H1 (cell line): ENCODE measurements around the gene MLLT6. TPM values are rescaled to one million over a fixed set of nuclear protein-coding genes. Genes with fewer than 3 reads are reported as not detected.

Experiments used
- CTCF ChIA-PET: fragments of 300-600 bp; sonication (Branson Sonifier 250); formaldehyde crosslinking; loops from one replicate; lab custom pipeline; 2021; ENCODE audit not compliant: partially characterized antibody; lab: Charles Lee
- POLR2A ChIA-PET: fragments of 300-600 bp; sonication (Branson Sonifier 250); formaldehyde crosslinking; loops from one replicate; lab custom pipeline; 2021; ENCODE audit warnings: inconsistent platforms; ENCODE audit not compliant: partially characterized antibody; lab: Charles Lee
- DNase-seq, 2 experiments: peaks; one replicate each; pipeline versions ENCODE4 v3.0.0 to v3.0.0-alpha.2; 2010 to 2022; ENCODE audit warnings: low spot score in 2 of 2, low read depth in 1 of 2, mixed read lengths in 1 of 2
- FAIRE-seq: peaks from 2 replicates; lab custom pipeline; 2011; peaks lifted over from hg19 to GRCh38; lab: Jason Lieb, UNC
- H2AFZ ChIP-seq: 2 replicates; pipeline ENCODE4 v1.8.1; 2012; ENCODE audit warnings: low read length, inconsistent platforms
- H2AK5ac ChIP-seq: 2 replicates; pipeline ENCODE4 v1.6.1; 2013; ENCODE audit warnings: low read depth, low read length
- H2BK120ac ChIP-seq: replicated peaks from 2 replicates; pipeline ENCODE3; 2013; ENCODE audit warnings: low read depth, low read length, inconsistent platforms
- H2BK12ac ChIP-seq: 2 replicates; pipeline ENCODE4 v1.6.1; 2013; ENCODE audit warnings: low read depth, low read length
- H2BK15ac ChIP-seq: 2 replicates; pipeline ENCODE4 v1.6.1; 2013; ENCODE audit warnings: low read length
- H2BK20ac ChIP-seq: 2 replicates; pipeline ENCODE4 v1.6.1; 2013; ENCODE audit warnings: low read length
- H2BK5ac ChIP-seq: 2 replicates; pipeline ENCODE4 v1.6.1; 2013; ENCODE audit warnings: low read depth, low read length
- H3K14ac ChIP-seq: 2 replicates; pipeline ENCODE4 v1.6.1; 2013; ENCODE audit warnings: inconsistent platforms; ENCODE audit not compliant: insufficient read length
- H3K18ac ChIP-seq: 2 replicates; pipeline ENCODE4 v1.6.1; 2013; ENCODE audit warnings: low read length; ENCODE audit errors: extremely low read depth
- H3K23ac ChIP-seq: 2 replicates; pipeline ENCODE4 v1.6.1; 2013; ENCODE audit warnings: inconsistent platforms; ENCODE audit not compliant: insufficient read length
- H3K23me2 ChIP-seq: 2 replicates; pipeline ENCODE4 v1.6.1; 2013; ENCODE audit warnings: low read depth, low read length
- H3K27ac ChIP-seq: 2 replicates; pipeline ENCODE4 v1.6.1; 2011; ENCODE audit warnings: low read depth, low read length, inconsistent platforms
- H3K27me3 ChIP-seq, 4 experiments: replicated peaks in 1 of 4; 1 replicate in 1 of 4; 2 replicates in 3 of 4; pipeline versions ENCODE4 v1.6.1 to v1.8.1; 2011 to 2013; ENCODE audit warnings: low read length in 3 of 4, mild to moderate bottlenecking in 3 of 4, inconsistent platforms in 2 of 4, mixed read lengths in 2 of 4, moderate library complexity in 1 of 4; ENCODE audit not compliant: control insufficient read depth in 3 of 4, insufficient read depth in 3 of 4; ENCODE audit errors: extremely low read depth in 1 of 4
- H3K36me3 ChIP-seq, 4 experiments: 2 replicates each; pipeline versions ENCODE4 v1.6.1 to v1.8.1; 2011 to 2013; ENCODE audit warnings: mild to moderate bottlenecking in 4 of 4, low read length in 3 of 4, moderate library complexity in 2 of 4, control low read depth in 1 of 4, inconsistent platforms in 1 of 4; ENCODE audit not compliant: insufficient read depth in 4 of 4, control insufficient read depth in 2 of 4
- H3K4ac ChIP-seq: replicated peaks from 2 replicates; pipeline ENCODE3; 2013; ENCODE audit warnings: low read length, low read depth, mixed read lengths, inconsistent platforms; ENCODE audit not compliant: insufficient read length
- H3K4me1 ChIP-seq, 4 experiments: replicated peaks in 1 of 4; 1 replicate in 1 of 4; 2 replicates in 3 of 4; pipeline versions ENCODE4 v1.6.1 to v1.8.1; 2011 to 2013; ENCODE audit warnings: low read length in 3 of 4, inconsistent platforms in 2 of 4, mixed read lengths in 1 of 4; ENCODE audit not compliant: insufficient read depth in 4 of 4, control insufficient read depth in 3 of 4
- H3K4me2 ChIP-seq, 2 experiments: 2 replicates each; pipeline versions ENCODE4 v1.6.1 to v1.8.1; 2011 to 2013; ENCODE audit warnings: low read depth in 2 of 2, low read length in 2 of 2, control low read depth in 1 of 2, inconsistent platforms in 1 of 2, mild to moderate bottlenecking in 1 of 2; ENCODE audit not compliant: insufficient read depth in 1 of 2
- H3K4me3 ChIP-seq, 4 experiments: fragments of 200-600, 300-600 bp in 1 of 4; sonication (generic), shearing (Covaris generic), sonication (Bioruptor Twin) in 1 of 4; 2 replicates each; pipeline versions ENCODE4 v1.5.1 to v1.8.1; 2011 to 2016; ENCODE audit warnings: low read length in 4 of 4, low read depth in 3 of 4, control low read depth in 2 of 4, inconsistent platforms in 2 of 4, mild to moderate bottlenecking in 2 of 4, mixed read lengths in 1 of 4, moderate library complexity in 1 of 4; ENCODE audit not compliant: insufficient read depth in 2 of 4; ENCODE audit errors: extremely low read depth in 1 of 4
- H3K56ac ChIP-seq: replicated peaks from 2 replicates; pipeline ENCODE3; 2013; ENCODE audit warnings: low read depth, mild to moderate bottlenecking, mixed read lengths, low read length, inconsistent platforms; ENCODE audit not compliant: insufficient read length
- H3K79me1 ChIP-seq: 2 replicates; pipeline ENCODE4 v1.6.1; 2013; ENCODE audit warnings: low read depth, low read length, control low read depth
- H3K79me2 ChIP-seq, 2 experiments: 2 replicates each; pipeline versions ENCODE4 v1.6.1 to v1.8.1; 2012 to 2013; ENCODE audit warnings: low read length in 2 of 2, mild to moderate bottlenecking in 2 of 2, inconsistent platforms in 1 of 2; ENCODE audit not compliant: insufficient read depth in 2 of 2, control insufficient read depth in 1 of 2
- H3K9ac ChIP-seq, 4 experiments: replicated peaks in 1 of 4; 1 replicate in 1 of 4; 2 replicates in 3 of 4; pipeline versions ENCODE4 v1.6.1 to v1.8.1; 2011 to 2013; ENCODE audit warnings: low read depth in 3 of 4, low read length in 3 of 4, control low read depth in 2 of 4, mild to moderate bottlenecking in 2 of 4, moderate library complexity in 2 of 4, inconsistent platforms in 1 of 4; ENCODE audit errors: extremely low read depth in 1 of 4
- H3K9me3 ChIP-seq, 2 experiments: 2 replicates each; pipeline versions ENCODE4 v1.6.1 to v1.8.1; 2012 to 2013; ENCODE audit warnings: mild to moderate bottlenecking in 2 of 2, moderate library complexity in 2 of 2, control low read depth in 1 of 2, inconsistent platforms in 1 of 2, low read depth in 1 of 2, low read length in 1 of 2, mixed read lengths in 1 of 2; ENCODE audit not compliant: insufficient read depth in 2 of 2
- H4K20me1 ChIP-seq, 2 experiments: replicated peaks in 1 of 2; 2 replicates each; pipeline versions ENCODE3 to v1.8.1; 2011 to 2013; ENCODE audit warnings: inconsistent platforms in 2 of 2, low read length in 2 of 2, mild to moderate bottlenecking in 1 of 2; ENCODE audit not compliant: insufficient read depth in 2 of 2, control insufficient read depth in 1 of 2
- H4K5ac ChIP-seq: 2 replicates; pipeline ENCODE4 v1.6.1; 2013; ENCODE audit warnings: low read length, low read depth, mixed read lengths, inconsistent platforms; ENCODE audit not compliant: insufficient read length
- H4K8ac ChIP-seq: 2 replicates; pipeline ENCODE4 v1.8.0; 2013; ENCODE audit warnings: mild to moderate bottlenecking, moderate library complexity, low read length, inconsistent platforms; ENCODE audit not compliant: insufficient read depth; ENCODE audit errors: extremely low read depth
- H4K91ac ChIP-seq: replicated peaks from 2 replicates; pipeline ENCODE3; 2013; ENCODE audit warnings: low read length, mixed read lengths, inconsistent platforms; ENCODE audit not compliant: insufficient read length
- EGR1 ChIP-seq: IDR thresholded peaks from 2 replicates; pipeline ENCODE4 v1.6.1; 2011; ENCODE audit warnings: low read depth, low read length, borderline replicate concordance
- EP300 ChIP-seq, 2 experiments: IDR thresholded peaks; 1 replicate in 1 of 2; 2 replicates in 1 of 2; pipeline ENCODE4 v1.6.1; 2011 to 2012; ENCODE audit warnings: low read depth in 2 of 2, low read length in 2 of 2, mild to moderate bottlenecking in 2 of 2, borderline replicate concordance in 1 of 2, inconsistent platforms in 1 of 2, moderate library complexity in 1 of 2
- HDAC6 ChIP-seq: IDR thresholded peaks from one replicate; pipeline ENCODE4 v1.7.1; 2012; ENCODE audit warnings: low read depth, mild to moderate bottlenecking, inconsistent platforms, low read length, moderate library complexity
- KDM5A ChIP-seq: fragments of 200-600 bp; IDR thresholded peaks from 2 replicates; pipeline ENCODE4 v1.7.1; 2012; ENCODE audit warnings: mild to moderate bottlenecking, low read length, inconsistent platforms, mixed read lengths
- RNF2 ChIP-seq: fragments of 200-900, 300-1000 bp; sonication (generic); IDR thresholded peaks from 2 replicates; pipeline ENCODE4 v1.7.1; 2016; ENCODE audit warnings: borderline replicate concordance, low read depth, mild to moderate bottlenecking, antibody characterized with exemption, low read length; ENCODE audit not compliant: poor library complexity, severe bottlenecking; ENCODE audit errors: missing control alignments
- RXRA ChIP-seq: IDR thresholded peaks from 2 replicates; pipeline ENCODE4 v1.6.1; 2011; ENCODE audit warnings: low read depth, mild to moderate bottlenecking, low read length, moderate library complexity; ENCODE audit not compliant: insufficient read depth
- SIN3A ChIP-seq, 2 experiments: IDR thresholded peaks in 1 of 2; conservative IDR thresholded peaks in 1 of 2; 2 replicates each; pipeline ENCODE4 v1.6.1; 2011 to 2012; ENCODE audit warnings: low read length in 2 of 2, improper control_type of control experiment in 1 of 2, low read depth in 1 of 2, mild to moderate bottlenecking in 1 of 2
- SIRT6 ChIP-seq: IDR thresholded peaks from one replicate; pipeline ENCODE4 v1.7.1; 2012; ENCODE audit warnings: low read length, inconsistent platforms
- SP1 ChIP-seq: IDR thresholded peaks from 2 replicates; pipeline ENCODE4 v1.6.1; 2011; ENCODE audit warnings: low read depth, low read length
- SUZ12 ChIP-seq: fragments of 200-600 bp; sonication (generic); IDR thresholded peaks from 2 replicates; pipeline ENCODE4 v1.6.1; 2012; ENCODE audit warnings: mild to moderate bottlenecking, inconsistent platforms, low read length, moderate library complexity, mixed read lengths
- TCF12 ChIP-seq: IDR thresholded peaks from 2 replicates; pipeline ENCODE4 v1.6.1; 2011; ENCODE audit warnings: low read depth, mild to moderate bottlenecking, low read length
- USF2 ChIP-seq: IDR thresholded peaks from 2 replicates; pipeline ENCODE4 v1.6.1; 2011; ENCODE audit warnings: low read length, improper control_type of control experiment
- WGBS, 2 experiments: shearing (Covaris generic) in 1 of 2; methylation state at CpG; one replicate each; pipeline versions ENCODE4 v1.1.6 to v1.1.7; 2013 to 2015; ENCODE audit warnings: low lambda C conversion rate in 2 of 2, mixed read lengths in 2 of 2, inconsistent platforms in 1 of 2, low coverage in 1 of 2, missing lambda C conversion rate in 1 of 2; ENCODE audit not compliant: insufficient replicate concordance in 2 of 2, insufficient coverage in 1 of 2, insufficient read length in 1 of 2; ENCODE audit errors: extremely low coverage in 1 of 2, missing lambda C conversion rate in 1 of 2; 5-methylcytosine and 5-hydroxymethylcytosine counted together
- polyA plus RNA-seq, 7 experiments: library from polyadenylated mRNA; depleted of rRNA in 3 of 7; stranded (reverse) in 5 of 7; unstranded in 2 of 7; fragments of >200 nt in 5 of 7; fragments of 200-250 nt in 2 of 7; gene quantifications; 1 replicate in 5 of 7; 2 replicates in 1 of 7; 4 replicates in 1 of 7; pipeline versions ENCODE4 v1.2.1 to v1.2.3, GENCODE V29; 2011 to 2013; ENCODE audit warnings: missing spikeins in 2 of 7, mixed read lengths in 2 of 7
- total RNA-seq: library from RNA; stranded (reverse); fragmentation: NEBNext Ultra II Directional; extraction: Animal tissue kit (Norgen Biotek cat#: 25700); gene quantifications from 2 replicates; pipeline ENCODE4 v1.2.1, GENCODE V29; 2021

MLLT6 gene
- total and polyA plus RNA-seq, 2 of the 8 experiments (the other 6 are each of a cell fraction or from before 2014, with no cell fraction given): 6.5 to 8.0 TPM

- Histone ChIP-seq H4K8ac (no peak overlapping the region), H3K4me1 (no peaks in the 10 kb centered on the region), H2BK120ac (no peak overlapping the region), H4K91ac (no peak overlapping the region), H4K20me1 (peaks cover 0 to 4% of the 10 kb centered on the region in 2 experiments), H3K4me2 (no peak overlapping the region), H3K23ac (no peak overlapping the region), H3K9ac (no peak overlapping the region), H3K79me1 (no peaks in the 10 kb centered on the region), H3K27me3 (no peaks in the 10 kb centered on the region), H3K4ac (no peak overlapping the region), H2AK5ac (no peak overlapping the region), H2BK15ac (no peak overlapping the region), H3K36me3 (peaks cover 22 to 43% (median 40%) of the 10 kb centered on the region in 4 experiments), H2BK20ac (no peak overlapping the region), H3K23me2 (no peaks in the 10 kb centered on the region), H3K18ac (no peak overlapping the region), H3K56ac (no peak overlapping the region), H2BK5ac (no peak overlapping the region), H2AFZ (no peak overlapping the region), H4K5ac (no peak overlapping the region), H3K9me3 (no peaks in the 10 kb centered on the region), H3K14ac (no peak overlapping the region), H3K79me2 (no peaks in the 10 kb centered on the region), H3K4me3 (no peak overlapping the region), H3K27ac (no peak overlapping the region), H2BK12ac (no peak overlapping the region)
- WGBS, 2 experiments: 89% methylated on average over 3 of the region's 3 CpGs; no CpG with 5 or more reads in 1 of the 2 experiments
- ChIA-PET CTCF (interaction anchor here (0.6 to 2.4 kb wide), 23 partner anchors 9 to 437 kb away, joined by 3 to 11 read pairs (median 3); partner anchors contain the start of gene PSMB3), POLR2A (interaction anchor here (0.7 to 2.9 kb wide), 8 partner anchors 10 to 92 kb away, joined by 3 to 8 read pairs (median 4); partner anchors contain the start of genes PSMB3 and RPL23)
- DNase-seq (no peak), FAIRE-seq (no peak)
- TF ChIP-seq SIRT6 (no peak), HDAC6 (no peak), RNF2 (no peak), KDM5A (no peak), RXRA (no peak), EP300 (IDR thresholded peaks at IDR 0.05; ENCODE audit: borderline replicate concordance in 1 of 2, low read depth in 2 of 2, low read length in 2 of 2) (no peak), TCF12 (no peak), SUZ12 (no peak), SP1 (no peak), SIN3A (conservative IDR thresholded peaks at IDR 0.05 in 1 of 2, IDR thresholded peaks at IDR 0.05 in 1 of 2; ENCODE audit: low read depth in 1 of 2, low read length in 2 of 2) (no peak), EGR1 (no peak), USF2 (no peak)
These were observed 57.2 kb downstream of the MLLT6 start for GRCh38 chr17:38762231-38762630.
